Activated T-cell treated with anti-CD3 and anti-CD28 coated beads, Interleukin-2, amount 50 U/mL, for 4 hours (primary cell): Measurements from ENCODE around the gene VEGFB. TPM values are rescaled to one million over a fixed set of nuclear protein-coding genes. Genes with fewer than 3 reads are reported as not detected.
A peak's percentile ranks its signal among the peaks of the same experiment; 100 is the strongest.
"Not testable (repeated sequence)": the region's sequence is repeated elsewhere in the genome, so short reads cannot be mapped to it uniquely, and the experiment has no call there.

ENCODE experiments used
- ATAC-seq, 2 donors: fragments of 200-7000 bp; cut with Tn5 transposase; one replicate each; pipeline ENCODE4 v1.10.0; 2021
- DNase-seq: peaks from one replicate; pipeline ENCODE4 v3.0.0-alpha.2; 2020
- H3K27me3 Mint-ChIP-seq: one replicate; pipeline ENCODE4 v1.8.0; 2021; ENCODE audit warnings: low read depth, mixed read lengths
- H3K36me3 Mint-ChIP-seq: one replicate; pipeline ENCODE4 v1.8.0; 2022; ENCODE audit warnings: mixed read lengths; ENCODE audit not compliant: insufficient read depth
- H3K4me1 Mint-ChIP-seq: one replicate; pipeline ENCODE4 v1.8.0; 2021; ENCODE audit warnings: low read depth, mixed read lengths
- H3K4me3 Mint-ChIP-seq: one replicate; pipeline ENCODE4 v1.8.0; 2021; ENCODE audit warnings: mild to moderate bottlenecking, moderate library complexity, mixed read lengths
- H3K9me3 Mint-ChIP-seq: one replicate; pipeline ENCODE4 v1.8.0; 2021; ENCODE audit warnings: mixed read lengths
- total RNA-seq, 3 donors: library from RNA; stranded (reverse); gene quantifications; one replicate each; pipeline ENCODE4 v1.2.1, GENCODE V29; 2021

VEGFB gene
- total RNA-seq, 3 donors from 2014 or later: 41.5 to 75.6 (median 53.2) TPM

GRCh38 chr11:64245401-64245796 lies 11.0 kb downstream of the VEGFB start:
- Mint-ChIP-seq H3K4me3 (peak overlapping the region; percentile 97), H3K27me3 (no peaks in the 10 kb centered on the region), H3K4me1 (peaks cover 29% of the 10 kb centered on the region), H3K9me3 (no peaks in the 10 kb centered on the region), H3K36me3 (no peaks in the 10 kb centered on the region)
- DNase-seq: no peak
- ATAC-seq: no peak

DNA sequence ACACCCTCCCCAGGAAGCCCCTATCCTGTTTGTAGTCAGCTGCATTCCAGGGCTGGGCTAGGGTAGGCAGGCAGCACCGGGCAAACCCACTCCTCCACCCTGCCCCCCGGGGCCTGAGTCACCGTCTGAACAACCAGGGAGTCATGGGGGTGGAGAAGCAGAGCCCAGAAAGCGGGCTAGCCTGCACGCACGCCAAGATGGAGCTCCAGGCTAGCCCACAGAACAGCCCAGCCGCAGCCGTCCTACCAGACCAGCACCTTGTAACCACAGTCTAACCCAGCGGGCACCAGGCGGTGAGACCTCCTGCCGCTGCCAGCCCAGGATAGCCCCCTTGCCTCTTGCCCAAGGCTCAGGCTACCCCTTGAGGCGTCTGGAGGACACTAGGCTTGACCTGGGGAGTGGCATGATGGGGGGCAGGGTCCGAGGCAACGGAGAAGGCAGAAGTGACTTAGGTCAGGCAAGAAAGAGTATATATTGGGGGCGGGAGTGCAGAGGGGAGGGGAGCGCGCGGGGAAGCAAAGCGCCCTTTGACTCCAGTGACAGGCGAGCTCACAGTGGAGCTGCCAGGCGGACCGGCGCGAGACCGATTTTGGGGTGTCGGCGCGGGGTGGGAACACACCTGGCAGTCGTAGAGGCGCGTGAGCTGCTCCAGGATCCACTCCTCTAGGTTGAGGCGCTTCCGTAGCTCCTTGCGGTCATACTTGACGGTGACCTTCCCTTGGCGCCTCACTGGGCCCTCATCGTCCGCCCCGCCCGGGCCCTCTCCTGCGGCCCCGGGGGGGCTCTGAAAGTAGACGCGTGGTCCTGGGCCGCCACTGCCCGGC lies 11.6 kb downstream of the VEGFB start:
- H3K27me3 Mint-ChIP-seq: no peaks in the 10 kb centered on the region
- DNase-seq: peak; percentile 82
- no peaks in the 10 kb centered on the region for H3K9me3 Mint-ChIP-seq
- H3K36me3 Mint-ChIP-seq: no peaks in the 10 kb centered on the region
- peak; percentile 16 to 20 for ATAC-seq
- H3K4me3 Mint-ChIP-seq: peak overlapping the region; percentile 97
- H3K4me1 Mint-ChIP-seq: peaks cover 28% of the 10 kb centered on the region

- not testable (repeated sequence) for H3K36me3 Mint-ChIP-seq, H3K9me3 Mint-ChIP-seq, DNase-seq, H3K27me3 Mint-ChIP-seq
- H3K4me1 Mint-ChIP-seq: peaks cover 28% of the 10 kb centered on the region
- peak overlapping the region; percentile 83 for H3K4me3 Mint-ChIP-seq
- peak; percentile 16 to 26 for ATAC-seq
Measured at GRCh38 chr11:64246621-64246870, 12.2 kb downstream of the VEGFB start.

DNA sequence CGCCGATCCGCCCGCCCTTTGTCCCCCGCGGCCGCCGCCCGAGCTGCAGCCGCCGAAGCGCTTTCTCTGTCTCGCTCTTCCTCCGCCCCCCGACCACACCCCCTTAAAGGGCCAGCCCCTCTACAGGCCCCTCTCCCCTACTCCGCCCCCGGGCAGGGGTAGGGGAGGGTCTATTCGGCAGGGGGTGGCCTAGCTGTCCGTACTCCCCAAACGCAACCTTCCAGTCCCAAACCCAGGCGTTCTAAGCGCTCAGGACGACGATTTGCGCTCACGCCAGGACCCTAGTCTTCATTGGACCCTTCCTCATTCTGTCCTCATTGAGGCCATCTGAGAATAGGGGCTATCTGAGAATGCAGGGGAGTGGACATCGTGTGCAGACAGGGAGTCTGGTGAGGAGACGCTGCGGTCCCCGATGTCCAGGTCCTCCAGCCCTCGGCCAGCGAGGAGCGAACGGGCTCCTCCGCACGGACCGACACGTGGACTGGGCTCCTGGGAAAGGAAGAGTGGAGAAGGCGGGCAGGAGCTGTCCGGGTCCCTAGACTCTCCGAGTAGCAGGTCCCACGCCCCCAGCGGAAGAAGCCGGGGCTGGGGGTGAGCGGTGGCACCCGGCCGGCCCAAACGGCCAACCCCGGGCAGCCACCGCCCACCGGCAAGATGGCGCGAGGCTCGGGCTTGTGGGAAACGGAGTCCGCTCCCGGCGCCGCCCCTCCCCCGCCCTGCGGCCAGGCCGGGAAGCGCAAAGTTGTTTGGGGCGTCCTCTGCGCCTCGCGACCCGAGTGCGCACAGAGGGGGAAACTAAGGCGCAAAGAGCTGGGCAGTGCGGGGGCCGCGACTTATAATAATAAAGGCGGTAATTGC lies 12.7 kb downstream of the VEGFB start, which contains the start of gene PPP1R14B:
PPP1R14B (minus strand) TSS at position 73 of the 858 bp plus-strand sequence. CDS start 270 bp downstream, outside the sequence.
- Mint-ChIP-seq H3K36me3 (no peaks in the 10 kb centered on the region), H3K27me3 (no peaks in the 10 kb centered on the region), H3K4me1 (peaks cover 33% of the 10 kb centered on the region), H3K9me3 (no peaks in the 10 kb centered on the region), H3K4me3 (peak within 1 kb of the TSS; percentile 97)
- ATAC-seq: peak; percentile 69
- DNase-seq: peak; percentile 77

DNA sequence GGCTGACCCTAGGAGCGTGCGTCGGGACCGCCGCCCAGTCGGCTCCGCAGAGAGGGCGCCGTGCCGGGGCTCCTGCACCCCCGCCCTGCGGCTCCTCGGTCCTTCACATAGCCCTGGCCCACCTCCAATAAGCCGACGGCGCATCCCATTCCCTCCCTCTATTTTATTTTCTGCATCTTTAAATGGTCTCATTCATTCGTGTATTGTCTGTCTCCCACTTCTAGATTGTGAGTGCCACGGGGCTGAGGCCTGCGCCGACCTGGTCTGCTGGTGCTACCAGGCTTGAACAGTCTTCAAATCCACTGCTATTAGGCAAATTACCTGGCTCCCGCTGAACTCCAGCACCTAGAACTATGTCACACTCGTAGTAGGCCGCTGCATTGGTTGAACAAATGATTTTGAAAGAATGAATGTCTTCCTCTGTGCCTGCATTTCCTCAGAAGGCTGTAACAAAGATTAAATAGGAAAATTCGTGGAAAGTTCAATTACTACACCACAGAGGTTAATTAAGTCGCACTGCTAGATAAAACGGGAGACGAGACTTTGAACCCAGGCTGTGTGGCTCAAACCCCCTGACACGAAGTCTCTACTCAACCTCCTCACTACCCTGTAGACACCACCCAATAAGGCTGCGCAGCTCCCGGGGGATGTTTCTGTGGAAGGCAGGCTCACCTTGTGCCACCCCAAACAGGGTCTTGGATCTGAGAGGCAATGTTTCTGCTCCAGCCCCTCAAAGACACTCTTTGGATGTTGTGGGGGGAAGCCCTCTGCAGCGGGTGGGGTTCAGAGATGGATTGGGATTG lies 13.5 kb downstream of the VEGFB start:
- Mint-ChIP-seq H3K4me1 (peaks cover 28% of the 10 kb centered on the region), H3K9me3 (no peaks in the 10 kb centered on the region), H3K4me3 (peak overlapping the region; percentile 73), H3K27me3 (no peaks in the 10 kb centered on the region), H3K36me3 (no peaks in the 10 kb centered on the region)
- DNase-seq (no peak), ATAC-seq (no peak)

DNA sequence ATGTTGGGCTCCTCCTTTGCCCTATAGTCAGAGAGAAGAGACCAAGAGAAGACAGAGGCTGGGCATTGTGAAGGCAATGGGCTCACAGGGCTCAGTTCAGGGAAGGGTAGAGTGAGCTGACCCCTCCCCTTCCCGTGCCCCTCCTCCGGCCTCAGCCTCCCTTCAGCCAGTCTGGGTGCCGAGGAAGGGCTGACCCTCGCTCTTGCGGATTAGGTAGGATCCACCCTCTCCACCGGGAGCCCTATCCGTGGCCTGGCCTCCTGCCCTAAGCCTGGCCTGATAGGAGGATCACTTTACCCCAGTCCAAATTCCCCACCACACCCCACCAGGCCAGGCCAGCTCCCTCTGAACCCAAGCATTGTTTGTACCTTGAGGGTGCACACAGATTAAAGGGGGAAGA lies 14.2 kb downstream of the VEGFB start:
- Mint-ChIP-seq H3K36me3 (no peaks in the 10 kb centered on the region), H3K4me1 (peaks cover 22% of the 10 kb centered on the region), H3K4me3 (peak overlapping the region; percentile 35), H3K9me3 (no peaks in the 10 kb centered on the region), H3K27me3 (no peaks in the 10 kb centered on the region)
- DNase-seq (no peak), ATAC-seq (no peak)

DNA sequence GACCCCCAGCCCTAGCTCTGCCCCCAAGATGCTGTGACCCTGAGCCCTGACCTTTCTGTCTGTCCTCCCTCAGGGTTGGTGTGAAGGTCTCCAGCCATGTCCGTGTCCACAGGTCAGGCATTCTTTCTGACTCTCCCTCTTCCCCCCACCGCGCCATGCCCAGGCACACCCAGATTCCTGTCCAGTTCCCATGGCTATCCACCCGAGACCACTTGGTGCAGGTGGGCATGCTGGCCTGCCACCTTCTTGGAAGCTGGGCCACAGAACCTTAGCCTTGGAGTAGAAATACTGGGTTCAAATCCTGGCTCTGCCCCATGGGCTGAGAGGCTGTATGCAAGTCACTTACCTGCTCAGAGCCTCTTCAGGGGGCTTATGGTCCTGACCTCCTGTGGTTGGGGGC lies 14.7 kb downstream of the VEGFB start:
- Mint-ChIP-seq H3K9me3 (no peaks in the 10 kb centered on the region), H3K27me3 (no peaks in the 10 kb centered on the region), H3K36me3 (no peaks in the 10 kb centered on the region), H3K4me3 (peak overlapping the region; percentile 35), H3K4me1 (peaks cover 18% of the 10 kb centered on the region)
- no peak for DNase-seq
- ATAC-seq: no peak

GRCh38 chr11:64249563-64250414 lies 15.4 kb downstream of the VEGFB start:
- DNase-seq (no peak), ATAC-seq (no peak)
- H3K27me3 Mint-ChIP-seq: no peaks in the 10 kb centered on the region
- H3K4me1 Mint-ChIP-seq: peaks cover 15% of the 10 kb centered on the region
- no peaks in the 10 kb centered on the region for H3K36me3 Mint-ChIP-seq
- peak overlapping the region; percentile 21 for H3K4me3 Mint-ChIP-seq
- H3K9me3 Mint-ChIP-seq: no peaks in the 10 kb centered on the region

GRCh38 chr11:64250415-64251015 lies 16.1 kb downstream of the VEGFB start:
- ATAC-seq (no peak), DNase-seq (no peak)
- Mint-ChIP-seq H3K4me3 (peak overlapping the region; percentile 21), H3K27me3 (no peaks in the 10 kb centered on the region), H3K9me3 (no peaks in the 10 kb centered on the region), H3K4me1 (peaks cover 15% of the 10 kb centered on the region), H3K36me3 (peaks cover 2% of the 10 kb centered on the region)

DNA sequence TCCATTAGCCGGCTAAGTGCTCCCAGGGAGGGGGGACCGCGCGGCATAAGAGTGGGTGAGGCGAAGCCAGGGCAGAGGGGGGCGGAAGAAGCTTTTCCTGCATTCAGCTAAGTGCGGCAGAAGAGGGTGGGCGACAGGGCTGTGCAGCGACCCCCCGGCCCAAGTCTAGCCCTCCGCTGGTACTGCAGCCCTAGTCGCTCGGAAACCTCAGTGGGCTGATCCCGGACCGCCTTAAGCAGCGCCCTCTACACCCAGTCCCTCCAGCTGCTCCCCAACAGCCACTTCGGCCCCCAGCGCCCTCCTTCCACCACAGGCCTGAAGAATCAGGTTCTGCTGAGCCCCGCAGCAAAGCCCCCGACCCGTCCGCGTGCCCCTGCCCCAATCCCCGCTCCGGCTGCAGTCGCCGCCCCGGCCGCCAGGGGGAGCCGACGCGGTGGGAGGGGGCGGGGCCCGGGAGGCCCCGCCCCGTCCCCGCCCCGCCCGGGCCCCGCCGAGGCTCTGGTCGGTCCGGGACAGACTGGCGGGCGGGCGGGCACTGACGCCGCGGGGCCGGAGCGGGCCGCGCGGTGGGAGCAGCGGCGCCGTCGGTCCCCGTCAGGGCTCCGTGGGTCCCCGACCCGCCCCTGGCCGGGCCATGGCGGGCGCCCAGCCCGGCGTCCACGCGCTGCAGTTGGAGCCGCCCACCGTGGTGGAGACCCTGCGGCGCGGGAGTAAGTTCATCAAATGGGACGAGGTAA lies 16.8 kb downstream of the VEGFB start, which contains the start of gene PLCB3:
PLCB3 (plus strand) TSS at position 515 of the 737 bp plus-strand sequence; CDS start at position 635, 120 bp downstream.
- ATAC-seq (peak; percentile 61 to 62), DNase-seq (peak; percentile 58)
- Mint-ChIP-seq H3K9me3 (no peaks in the 10 kb centered on the region), H3K4me1 (peaks cover 15% of the 10 kb centered on the region), H3K27me3 (no peaks in the 10 kb centered on the region), H3K36me3 (peaks cover 2% of the 10 kb centered on the region), H3K4me3 (peak within 1 kb of the TSS; percentile 83)

DNA sequence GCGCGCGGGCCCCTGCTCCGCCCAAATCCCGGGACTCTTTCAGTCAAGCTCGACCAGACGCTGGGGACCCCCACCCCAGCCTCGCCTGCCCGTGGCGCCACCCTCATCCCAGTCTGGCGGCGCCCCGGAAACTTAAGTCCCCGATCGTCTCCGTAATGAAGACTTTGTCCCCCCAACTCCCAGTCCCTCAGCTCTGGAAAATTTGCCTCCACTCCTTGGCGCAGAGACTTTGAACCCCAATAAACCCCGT lies 17.3 kb downstream of the VEGFB start:
- Mint-ChIP-seq H3K4me3 (peak overlapping the region; percentile 83), H3K4me1 (peaks cover 15% of the 10 kb centered on the region), H3K36me3 (peaks cover 2% of the 10 kb centered on the region), H3K9me3 (no peaks in the 10 kb centered on the region), H3K27me3 (no peaks in the 10 kb centered on the region)
- ATAC-seq (no peak), DNase-seq (no peak)

GRCh38 chr11:64252003-64252872 lies 17.9 kb downstream of the VEGFB start:
- H3K4me3 Mint-ChIP-seq: peak overlapping the region; percentile 83
- no peaks in the 10 kb centered on the region for H3K9me3 Mint-ChIP-seq
- no peaks in the 10 kb centered on the region for H3K27me3 Mint-ChIP-seq
- DNase-seq (no peak), ATAC-seq (no peak)
- peaks cover 15% of the 10 kb centered on the region for H3K4me1 Mint-ChIP-seq
- H3K36me3 Mint-ChIP-seq: peaks cover 2% of the 10 kb centered on the region
